H1 (cell line): ENCODE results near the gene ARHGEF39. TPM values are rescaled to one million over a fixed set of nuclear protein-coding genes. Genes with fewer than 3 reads are reported as not detected.

Experiments used
- ATF3 ChIP-seq: IDR thresholded peaks from 2 replicates; pipeline ENCODE4 v1.6.1; 2011; ENCODE audit warnings: low read depth, mild to moderate bottlenecking, low read length; ENCODE audit not compliant: insufficient read depth
- BCL11A ChIP-seq, 2 experiments: IDR thresholded peaks; one replicate each; pipeline ENCODE4 v1.6.1; 2011; ENCODE audit warnings: low read depth in 2 of 2, low read length in 2 of 2, mild to moderate bottlenecking in 2 of 2
- BRCA1 ChIP-seq: IDR thresholded peaks from 2 replicates; pipeline ENCODE4 v1.6.1; 2012; ENCODE audit warnings: low read depth, low read length, improper control_type of control experiment
- CBX8 ChIP-seq: fragments of 300-800, 300-1000 bp; sonication (generic); IDR thresholded peaks from 2 replicates; pipeline ENCODE4 v1.7.1; 2016; ENCODE audit warnings: low read depth, low read length, borderline replicate concordance
- EP300 ChIP-seq, 2 experiments: IDR thresholded peaks; 1 replicate in 1 of 2; 2 replicates in 1 of 2; pipeline ENCODE4 v1.6.1; 2011 to 2012; ENCODE audit warnings: low read depth in 2 of 2, low read length in 2 of 2, mild to moderate bottlenecking in 2 of 2, borderline replicate concordance in 1 of 2, inconsistent platforms in 1 of 2, moderate library complexity in 1 of 2
- FOSL1 ChIP-seq: IDR thresholded peaks from 2 replicates; pipeline ENCODE4 v1.6.1; 2011; ENCODE audit warnings: mild to moderate bottlenecking, low read depth, low read length, moderate library complexity; ENCODE audit not compliant: insufficient read depth
- GTF2F1 ChIP-seq: IDR thresholded peaks from 2 replicates; pipeline ENCODE4 v1.6.1; 2012; ENCODE audit warnings: low read depth, low read length, improper control_type of control experiment, borderline replicate concordance
- HDAC6 ChIP-seq: IDR thresholded peaks from one replicate; pipeline ENCODE4 v1.7.1; 2012; ENCODE audit warnings: low read depth, mild to moderate bottlenecking, inconsistent platforms, low read length, moderate library complexity
- JUN ChIP-seq: IDR thresholded peaks from 2 replicates; pipeline ENCODE4 v1.6.1; 2011; ENCODE audit warnings: low read depth, mild to moderate bottlenecking, improper control_type of control experiment, low read length
- KDM1A ChIP-seq: fragments of 200-600, 300-600 bp; sonication (generic); IDR thresholded peaks from 2 replicates; pipeline ENCODE4 v1.7.1; 2016; ENCODE audit warnings: mild to moderate bottlenecking, low read length, borderline replicate concordance
- PHF8 ChIP-seq: fragments of 200-600 bp; sonication (generic); conservative IDR thresholded peaks from 2 replicates; pipeline ENCODE4 v1.7.1; 2012; ENCODE audit warnings: low read depth, mild to moderate bottlenecking, inconsistent platforms, low read length, moderate library complexity
- RNF2 ChIP-seq: fragments of 200-900, 300-1000 bp; sonication (generic); IDR thresholded peaks from 2 replicates; pipeline ENCODE4 v1.7.1; 2016; ENCODE audit warnings: borderline replicate concordance, low read depth, mild to moderate bottlenecking, antibody characterized with exemption, low read length; ENCODE audit not compliant: poor library complexity, severe bottlenecking; ENCODE audit errors: missing control alignments
- SIN3A ChIP-seq, 2 experiments: IDR thresholded peaks in 1 of 2; conservative IDR thresholded peaks in 1 of 2; 2 replicates each; pipeline ENCODE4 v1.6.1; 2011 to 2012; ENCODE audit warnings: low read length in 2 of 2, improper control_type of control experiment in 1 of 2, low read depth in 1 of 2, mild to moderate bottlenecking in 1 of 2
- SP4 ChIP-seq: IDR thresholded peaks from 2 replicates; pipeline ENCODE4 v1.6.1; 2012; ENCODE audit warnings: low read length, inconsistent platforms
- SRF ChIP-seq: IDR thresholded peaks from 2 replicates; pipeline ENCODE4 v1.6.1; 2011; ENCODE audit warnings: mild to moderate bottlenecking, low read depth, low read length, moderate library complexity
- TBP ChIP-seq: IDR thresholded peaks from 2 replicates; pipeline ENCODE4 v1.6.1; 2011; ENCODE audit warnings: low read depth, low read length, improper control_type of control experiment
- TCF12 ChIP-seq: IDR thresholded peaks from 2 replicates; pipeline ENCODE4 v1.6.1; 2011; ENCODE audit warnings: low read depth, mild to moderate bottlenecking, low read length
- polyA plus RNA-seq, 7 experiments: library from polyadenylated mRNA; depleted of rRNA in 3 of 7; stranded (reverse) in 5 of 7; unstranded in 2 of 7; fragments of >200 nt in 5 of 7; fragments of 200-250 nt in 2 of 7; gene quantifications; 1 replicate in 5 of 7; 2 replicates in 1 of 7; 4 replicates in 1 of 7; pipeline versions ENCODE4 v1.2.1 to v1.2.3, GENCODE V29; 2011 to 2013; ENCODE audit warnings: missing spikeins in 2 of 7, mixed read lengths in 2 of 7
- total RNA-seq: library from RNA; stranded (reverse); fragmentation: NEBNext Ultra II Directional; extraction: Animal tissue kit (Norgen Biotek cat#: 25700); gene quantifications from 2 replicates; pipeline ENCODE4 v1.2.1, GENCODE V29; 2021
- TF ChIP-seq, protein P1 (sequence below): IDR thresholded peaks from 2 replicates; pipeline ENCODE4 v1.6.1; 2011; ENCODE audit warnings: low read length, improper control_type of control experiment

The ARHGEF39 gene
- total and polyA plus RNA-seq, 2 of the 8 experiments (the other 6 are each of a cell fraction or from before 2014, with no cell fraction given), result 18.6 to 18.7 TPM

DNA sequence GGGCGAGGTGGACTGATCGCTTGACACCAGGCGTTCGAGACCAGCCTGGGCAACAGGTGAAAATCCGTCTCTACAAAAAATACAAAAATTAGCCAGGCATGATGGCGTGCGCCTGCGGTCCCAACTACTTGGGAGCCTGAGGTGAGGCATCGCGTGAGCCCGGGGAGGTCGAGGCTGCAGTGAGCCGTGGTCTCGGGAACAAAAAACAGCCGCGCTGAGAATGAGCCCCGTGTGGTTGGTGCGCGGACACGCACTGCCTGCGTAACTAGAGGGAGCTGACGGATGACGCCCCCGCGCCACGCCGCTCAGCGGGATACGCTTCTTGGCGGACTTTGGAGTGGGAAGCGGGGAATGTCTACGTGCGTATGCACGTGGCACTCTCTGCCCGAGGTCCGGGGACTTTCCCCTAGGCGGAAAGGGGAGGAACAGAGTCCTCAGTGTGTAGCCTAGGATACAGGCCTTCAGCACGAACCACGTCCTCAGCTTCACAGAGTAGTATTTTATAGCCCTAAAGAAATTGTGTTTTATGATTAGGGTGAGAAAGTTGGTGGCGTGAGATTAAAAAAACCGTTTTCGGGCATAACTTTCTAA, 7.4 kb downstream of the ARHGEF39 start, which contains the start of gene RMRP (continued):
- no peak for TF ChIP-seq SRF
- TF ChIP-seq BRCA1, result no peak
- no peak for TF ChIP-seq BCL11A (IDR thresholded peaks at IDR 0.05; ENCODE audit: low read depth in 2 of 2, low read length in 2 of 2)
- TF ChIP-seq SP4, result peak; percentile 73; the same call in 1 of the 2 replicates
- no peak for TF ChIP-seq ATF3
- TF ChIP-seq KDM1A, result peak; percentile 77; the same call in 1 of the 2 replicates
- peak; percentile 77; the same call in 1 of the 2 replicates for TF ChIP-seq GTF2F1
- TF ChIP-seq RNF2, result no peak
- TF ChIP-seq PHF8, result no peak
- TF ChIP-seq HDAC6, result no peak
- TF ChIP-seq JUN, result no peak
- TF ChIP-seq, protein P1, sequence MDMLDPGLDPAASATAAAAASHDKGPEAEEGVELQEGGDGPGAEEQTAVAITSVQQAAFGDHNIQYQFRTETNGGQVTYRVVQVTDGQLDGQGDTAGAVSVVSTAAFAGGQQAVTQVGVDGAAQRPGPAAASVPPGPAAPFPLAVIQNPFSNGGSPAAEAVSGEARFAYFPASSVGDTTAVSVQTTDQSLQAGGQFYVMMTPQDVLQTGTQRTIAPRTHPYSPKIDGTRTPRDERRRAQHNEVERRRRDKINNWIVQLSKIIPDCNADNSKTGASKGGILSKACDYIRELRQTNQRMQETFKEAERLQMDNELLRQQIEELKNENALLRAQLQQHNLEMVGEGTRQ, result peak; percentile 4; the same call in 1 of the 2 replicates
- peak in 1 of 2 experiments; percentile 91; a peak in 1 of 3 replicates for TF ChIP-seq EP300 (IDR thresholded peaks at IDR 0.05; ENCODE audit: borderline replicate concordance in 1 of 2, low read depth in 2 of 2, low read length in 2 of 2)
- no peak for TF ChIP-seq FOSL1
- TF ChIP-seq TBP, result peak; percentile 100
- peak; percentile 58; the same call in 1 of the 2 replicates for TF ChIP-seq TCF12
- TF ChIP-seq SIN3A (conservative IDR thresholded peaks at IDR 0.05 in 1 of 2, IDR thresholded peaks at IDR 0.05 in 1 of 2; ENCODE audit: low read depth in 1 of 2, low read length in 2 of 2), result peak; percentile 95
- no peak for TF ChIP-seq CBX8
- TF ChIP-seq, all 59 proteins: peak for 33
